ENCODE results near the gene ALKBH3.

The ALKBH3 gene

DNA sequence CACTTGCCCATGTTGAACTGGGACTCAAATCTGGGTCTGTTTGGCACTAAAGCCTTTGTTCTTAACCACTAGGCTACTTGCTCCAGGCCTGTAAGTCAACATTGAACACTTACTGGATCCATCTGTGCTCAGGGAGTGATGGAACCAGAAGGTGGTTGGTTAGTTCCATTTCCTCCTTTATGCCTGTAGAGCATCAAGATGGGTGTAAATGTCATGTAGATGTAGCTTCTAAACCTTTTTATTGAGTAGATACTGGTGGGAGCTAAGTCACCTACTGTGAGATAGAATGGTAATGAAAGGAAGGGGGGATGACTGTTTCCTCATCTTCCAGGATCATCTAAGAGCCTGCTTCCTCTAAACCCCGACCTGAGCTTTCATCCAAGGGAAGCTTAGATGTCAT, 38.6 kb upstream of the ALKBH3 start:
- no peak overlapping the region for H3K4me3 ChIP-seq (ENCODE audit: low read length)
- DNase-seq (ENCODE audit: low read depth), result no peak
- TF ChIP-seq CTCF (conservative IDR thresholded peaks at IDR 0.05; ENCODE audit: low read depth, low read length), result no peak

GRCh38 chr11:43845816-43846215, 34.8 kb upstream of the ALKBH3 start:
- no peak for TF ChIP-seq CTCF (conservative IDR thresholded peaks at IDR 0.05; ENCODE audit: low read depth, low read length)
- H3K4me3 ChIP-seq (ENCODE audit: low read length), result no peak overlapping the region
- DNase-seq (ENCODE audit: low read depth), result no peak

GRCh38 chr11:43852057-43852636, 28.5 kb upstream of the ALKBH3 start:
- peak; percentile 85 for TF ChIP-seq CTCF (conservative IDR thresholded peaks at IDR 0.05; ENCODE audit: low read depth, low read length)
- DNase-seq (ENCODE audit: low read depth), result peak; percentile 52
- no peak overlapping the region for H3K4me3 ChIP-seq (ENCODE audit: low read length)

- TF ChIP-seq CTCF (conservative IDR thresholded peaks at IDR 0.05; ENCODE audit: low read depth, low read length), result no peak
- no peak for DNase-seq (ENCODE audit: low read depth)
- H3K4me3 ChIP-seq (ENCODE audit: low read length), result no peak overlapping the region
Observed at GRCh38 chr11:43853781-43854180, 26.9 kb upstream of the ALKBH3 start.

DNA sequence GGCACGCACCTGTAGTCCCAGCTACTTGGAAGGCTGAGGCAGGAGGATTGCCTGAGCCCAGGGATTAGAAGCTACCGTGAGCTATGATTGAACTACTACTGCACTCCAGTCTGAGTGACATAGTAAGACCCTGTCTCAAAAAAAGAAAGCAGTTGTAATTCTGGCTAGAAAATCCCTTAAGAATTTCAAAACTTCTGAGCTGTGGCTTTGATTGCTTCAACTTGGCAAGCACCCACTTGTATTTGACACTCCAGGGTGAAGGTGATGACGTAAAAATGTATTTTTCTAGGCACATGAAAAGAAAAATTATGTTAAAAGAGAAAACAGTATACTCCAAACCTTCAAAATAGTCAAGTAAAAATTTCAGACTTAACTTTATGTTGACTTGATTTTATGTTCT, 23.6 kb upstream of the ALKBH3 start:
- no peak overlapping the region for H3K4me3 ChIP-seq (ENCODE audit: low read length)
- no peak for TF ChIP-seq CTCF (conservative IDR thresholded peaks at IDR 0.05; ENCODE audit: low read depth, low read length)
- no peak for DNase-seq (ENCODE audit: low read depth)

GRCh38 chr11:43861141-43861540, 19.5 kb upstream of the ALKBH3 start:
- TF ChIP-seq CTCF (conservative IDR thresholded peaks at IDR 0.05; ENCODE audit: low read depth, low read length), result no peak
- DNase-seq (ENCODE audit: low read depth), result no peak
- H3K4me3 ChIP-seq (ENCODE audit: low read length), result no peak overlapping the region

- TF ChIP-seq CTCF (conservative IDR thresholded peaks at IDR 0.05; ENCODE audit: low read depth, low read length), result no peak
- no peak overlapping the region for H3K4me3 ChIP-seq (ENCODE audit: low read length)
- no peak for DNase-seq (ENCODE audit: low read depth)
Observed at GRCh38 chr11:43866520-43866919, 14.1 kb upstream of the ALKBH3 start.

Data from retinal pigment epithelial cell (primary cell).